HG03045 (cell line): ENCODE data around the gene SMO.

Experiments
- ATAC-seq: cut with Tn5 transposase; IDR thresholded peaks from one replicate; pipeline ENCODE4 v1.9.1; 2021; ENCODE audit warnings: mild to moderate bottlenecking, moderate library complexity; ENCODE audit not compliant: unreplicated experiment

SMO gene

DNA sequence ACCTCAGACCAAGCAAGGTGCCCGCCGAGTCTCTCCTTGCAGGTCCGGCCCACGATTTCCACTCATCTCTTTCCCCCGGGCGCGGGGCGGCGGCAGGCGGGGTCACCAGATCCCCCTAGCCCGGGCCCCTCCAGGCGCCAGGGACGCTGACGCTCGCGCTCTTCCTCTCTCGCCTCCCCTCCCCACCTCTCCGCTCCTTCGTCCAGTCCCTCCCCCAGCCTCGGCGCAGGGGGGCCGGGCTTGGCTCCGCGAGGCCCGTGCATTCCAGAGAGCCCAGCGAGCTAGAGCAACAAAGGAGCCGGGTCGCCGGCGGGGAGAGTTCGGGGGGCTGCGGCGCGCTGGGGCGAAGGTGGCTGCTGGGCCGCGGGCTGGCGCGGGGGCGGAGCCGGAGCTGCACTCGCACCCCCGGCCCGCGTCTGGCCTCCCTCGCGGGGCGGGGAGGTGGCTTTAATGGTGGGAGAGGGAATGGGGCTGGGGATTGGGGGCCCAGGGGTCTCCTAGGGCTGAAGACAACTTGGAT, at the start of gene SMO:
Gene SMO (plus strand): TSS at position 262 of the 520 bp plus-strand sequence. CDS start 519 bp downstream, outside the sequence.
- ATAC-seq: no peak

DNA sequence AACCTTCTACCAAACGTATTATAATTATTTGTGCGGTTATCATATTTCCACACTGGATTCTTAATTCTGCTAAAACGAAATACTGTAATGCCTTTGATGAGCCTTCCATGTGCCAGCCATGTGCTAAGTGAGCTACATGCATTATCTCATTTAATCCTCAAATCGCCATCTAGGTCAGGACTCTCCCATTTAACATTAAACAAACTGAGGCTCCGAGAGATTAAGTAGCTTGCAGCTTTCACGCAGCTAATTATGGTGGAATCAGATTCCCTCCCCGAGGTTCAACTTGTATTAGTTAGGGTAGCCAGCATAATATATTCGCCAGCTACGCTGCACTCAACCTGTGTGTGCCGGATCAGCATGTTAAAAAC, 44.7 kb upstream of the SMO start:
- ATAC-seq: no peak

DNA sequence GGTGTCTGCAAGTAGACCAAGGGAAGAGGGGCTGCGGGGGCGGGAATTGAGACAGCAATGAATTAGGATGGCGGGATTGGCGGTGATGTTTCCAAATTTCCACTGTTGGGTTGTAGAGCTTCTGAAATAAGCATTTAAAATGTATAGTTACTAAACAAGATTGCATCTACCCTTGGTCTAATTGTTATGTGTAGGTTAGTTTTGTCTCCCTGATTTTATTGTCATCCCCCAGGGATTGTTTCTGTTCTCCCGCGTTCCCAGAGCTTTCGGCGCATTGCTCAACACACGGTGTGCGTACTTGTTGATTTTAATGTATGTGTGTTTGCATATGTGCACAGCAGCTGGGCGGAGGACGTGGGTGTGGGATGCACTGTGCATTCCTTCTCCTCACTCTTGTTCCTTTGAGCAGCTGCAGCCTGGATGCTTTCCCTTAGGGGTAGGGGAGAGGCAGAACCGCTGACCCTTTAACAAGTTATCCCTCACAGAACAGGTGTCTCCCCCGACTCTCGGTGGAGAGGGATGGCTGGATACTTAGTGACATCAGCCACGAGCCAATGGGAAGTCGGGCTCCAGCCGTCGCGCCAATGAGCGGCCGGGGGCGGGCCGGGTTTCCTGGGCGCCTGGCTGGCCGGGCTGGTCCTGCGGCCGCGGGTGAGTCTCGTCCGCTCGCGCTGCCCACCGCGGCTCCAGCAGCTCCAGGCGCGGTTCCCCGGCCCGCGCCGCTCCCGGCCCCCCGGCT, 44.2 kb upstream of the SMO start, which contains the start of gene TSPAN33:
Gene TSPAN33 (plus strand): TSS at position 613 of the 739 bp plus-strand sequence. CDS start 274 bp downstream, outside the sequence.
- peak; percentile 83 for ATAC-seq

DNA sequence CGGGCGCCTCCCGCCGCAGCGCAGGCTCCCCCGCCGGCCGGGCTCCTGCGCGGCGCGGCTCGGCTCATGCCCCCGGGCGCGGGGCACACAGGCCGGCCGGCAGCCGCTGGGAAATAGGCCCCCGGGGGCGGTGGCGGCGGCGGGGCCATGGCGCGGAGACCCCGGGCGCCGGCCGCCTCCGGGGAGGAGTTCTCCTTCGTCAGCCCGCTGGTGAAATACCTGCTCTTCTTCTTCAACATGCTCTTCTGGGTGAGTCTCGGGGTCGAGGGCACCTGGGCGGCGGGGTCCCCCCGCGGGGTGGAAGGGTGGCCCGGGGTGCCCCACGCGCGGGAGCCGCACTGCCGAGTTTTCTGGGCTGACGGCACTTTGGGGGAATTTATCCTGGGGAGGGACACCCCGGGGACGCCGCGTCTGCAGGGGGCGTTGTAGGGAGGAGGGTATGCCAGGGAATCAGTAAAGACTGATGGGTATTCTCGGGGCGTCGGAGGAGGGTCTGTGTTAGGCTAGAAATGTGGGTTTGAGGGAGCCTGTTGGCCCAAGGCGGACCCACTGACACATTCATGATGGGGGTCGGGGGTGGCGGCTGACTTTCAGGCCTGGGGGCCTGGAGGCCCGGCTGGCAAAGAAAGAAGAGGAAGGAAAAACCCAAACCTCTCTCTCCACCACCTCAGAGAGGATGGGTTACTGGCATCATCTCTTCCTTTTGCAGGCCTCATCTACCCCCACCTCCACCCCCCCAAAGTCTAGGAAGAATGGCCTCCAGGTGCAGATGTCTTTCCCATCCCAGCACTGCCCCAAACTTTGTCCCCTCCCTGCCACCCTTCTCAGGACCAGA, 43.4 kb upstream of the SMO start:
- peak; percentile 19 for ATAC-seq

DNA sequence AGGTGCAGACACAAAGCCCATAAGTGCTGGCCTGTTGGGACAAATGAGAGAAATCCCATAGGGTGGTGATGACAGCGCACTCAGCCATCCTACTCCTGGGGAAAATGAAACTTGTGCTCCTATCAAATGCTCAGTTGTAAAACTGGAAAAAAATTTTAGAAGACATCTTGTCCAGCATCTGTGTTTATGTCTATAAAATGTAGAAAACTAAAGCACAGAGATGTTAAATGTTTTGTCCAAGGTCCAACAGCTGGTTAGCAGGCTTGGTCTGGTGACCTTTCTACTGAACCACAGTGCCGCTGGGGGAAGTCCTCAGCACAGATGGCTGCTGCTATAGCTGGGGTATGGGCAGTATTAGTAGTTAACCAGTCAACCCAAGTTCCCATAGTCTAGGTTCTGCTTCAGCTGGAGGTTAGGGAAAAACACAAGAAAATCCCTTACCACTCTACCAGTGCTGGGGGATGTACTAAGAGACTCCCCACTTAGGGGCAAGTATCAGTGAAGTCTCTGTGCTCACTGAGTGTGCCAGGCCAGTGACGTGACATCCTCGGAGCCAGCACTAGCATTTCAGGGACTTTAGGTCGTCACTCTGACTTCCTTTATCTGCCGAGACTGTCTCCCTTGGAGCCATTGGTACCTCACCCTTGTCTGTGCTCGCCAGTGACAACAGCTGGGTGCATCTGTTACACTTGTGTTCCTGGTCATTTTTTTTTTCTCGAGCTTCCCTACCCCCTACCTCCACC, 42.0 kb upstream of the SMO start:
- ATAC-seq: peak; percentile 60

DNA sequence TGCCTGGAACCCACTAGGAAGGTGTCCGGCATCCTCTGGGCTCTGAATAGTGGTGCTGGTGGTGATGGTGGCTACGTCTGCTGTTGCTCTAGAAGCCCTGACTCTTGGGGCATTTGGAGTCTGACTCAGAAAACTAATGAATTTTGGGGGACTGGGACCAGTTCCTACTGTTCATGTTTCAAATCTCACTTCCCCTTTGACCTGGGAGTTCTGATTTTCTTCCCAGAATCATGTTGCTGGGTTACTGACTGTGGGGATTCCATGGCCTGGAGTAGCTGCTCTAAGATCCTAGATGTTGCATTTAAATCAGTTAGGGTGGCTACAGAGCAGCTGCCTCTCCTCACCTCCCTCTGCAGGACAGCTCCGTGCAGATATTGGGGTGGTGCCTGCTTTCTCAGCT, 40.7 kb upstream of the SMO start:
- no peak for ATAC-seq

DNA sequence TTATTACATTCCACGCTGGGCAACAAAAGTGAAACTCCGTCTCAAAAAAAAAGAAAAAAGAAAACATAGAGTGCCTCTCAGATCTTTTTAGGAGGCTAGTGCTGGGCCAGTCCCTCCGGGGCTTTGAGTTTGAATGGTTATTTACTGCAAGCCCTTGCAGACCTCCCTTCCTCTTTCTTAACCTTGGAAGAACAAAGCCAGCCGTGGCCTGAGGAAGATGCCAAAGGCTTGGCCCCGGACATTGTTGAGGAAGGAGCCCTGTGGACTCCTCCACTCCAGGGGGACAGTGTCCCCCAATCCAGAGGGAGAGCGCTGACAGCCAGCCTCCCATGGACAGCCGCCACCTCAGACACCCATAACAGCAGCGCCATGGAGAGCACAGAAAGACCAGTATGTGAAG, 38.9 kb upstream of the SMO start:
- ATAC-seq: no peak

DNA sequence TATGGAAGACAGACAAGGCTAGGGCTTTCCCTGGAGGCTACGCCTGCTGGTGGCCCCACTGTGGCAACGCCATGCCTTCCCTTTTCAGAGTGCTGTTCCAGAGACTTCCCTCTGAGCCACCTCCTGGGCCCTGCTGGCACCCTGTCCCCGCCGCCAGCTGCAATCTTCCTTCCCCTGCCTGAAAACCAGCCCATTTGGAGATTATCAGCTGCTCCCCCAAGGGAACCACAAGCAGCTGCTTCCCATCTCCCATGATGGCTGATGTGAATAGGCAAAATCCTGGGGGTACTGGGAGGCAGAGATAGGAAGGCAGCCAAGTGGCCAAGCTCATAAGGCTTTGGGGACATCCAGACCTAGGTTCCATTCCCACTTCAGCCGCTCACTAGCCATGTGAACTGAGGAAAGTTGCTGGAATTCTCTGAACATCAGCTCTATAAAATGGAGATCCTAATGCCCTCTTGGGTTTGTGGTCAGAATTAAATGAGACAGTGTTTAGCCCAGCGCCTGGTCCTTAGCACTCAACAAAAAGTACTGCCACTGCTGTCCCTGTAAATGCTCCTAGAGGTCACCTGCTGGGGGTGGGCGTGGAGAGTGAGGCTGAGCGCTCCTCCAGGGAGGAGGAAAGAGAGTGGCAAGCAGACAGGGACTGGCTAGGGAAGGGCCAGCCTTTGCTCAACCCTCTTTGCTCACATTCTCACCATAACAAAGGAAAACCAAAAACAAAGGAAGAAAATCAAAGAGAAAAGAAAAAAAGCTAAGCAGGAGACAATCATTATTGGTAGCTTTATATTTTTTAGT, 38.0 kb upstream of the SMO start:
- no peak for ATAC-seq

DNA sequence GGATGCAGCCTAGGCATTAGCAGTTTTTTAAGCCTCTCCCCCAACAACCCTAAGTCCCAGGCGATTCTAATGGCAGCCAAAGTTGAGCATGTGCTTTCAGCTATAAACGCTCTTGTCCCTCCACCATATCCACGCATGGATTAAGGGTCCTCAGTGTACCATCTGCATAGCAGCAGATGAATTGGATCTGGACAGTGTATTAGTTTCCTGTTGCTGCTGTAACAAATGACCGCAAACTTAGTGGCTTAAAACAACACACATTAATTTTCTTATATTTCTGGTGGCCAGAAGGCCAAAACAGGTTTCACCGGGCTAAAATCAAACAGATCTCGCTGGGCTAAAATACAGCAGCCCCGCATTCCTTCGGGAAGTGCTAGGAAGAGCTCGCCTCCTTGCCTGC, 30.8 kb upstream of the SMO start:
- ATAC-seq: no peak

DNA sequence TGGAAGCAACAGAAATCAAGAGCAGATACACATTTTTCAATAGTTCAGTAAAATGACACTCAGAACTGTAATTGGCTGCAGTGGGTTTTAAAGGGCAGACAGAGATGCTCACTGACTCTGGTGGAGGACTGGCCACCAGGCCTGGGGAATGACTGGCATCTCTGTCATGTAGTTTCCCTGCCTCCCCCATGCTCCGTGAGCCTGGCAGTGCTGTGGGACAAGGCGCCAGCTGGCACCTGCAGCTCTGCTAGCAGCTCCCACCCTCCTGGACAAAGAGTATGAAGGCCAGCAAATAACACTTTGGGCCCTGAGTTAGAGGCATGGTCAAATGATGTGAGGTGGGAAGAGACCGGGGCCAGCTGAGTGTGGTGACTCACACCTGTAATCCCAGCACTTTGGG, 28.9 kb upstream of the SMO start:
- no peak for ATAC-seq

DNA sequence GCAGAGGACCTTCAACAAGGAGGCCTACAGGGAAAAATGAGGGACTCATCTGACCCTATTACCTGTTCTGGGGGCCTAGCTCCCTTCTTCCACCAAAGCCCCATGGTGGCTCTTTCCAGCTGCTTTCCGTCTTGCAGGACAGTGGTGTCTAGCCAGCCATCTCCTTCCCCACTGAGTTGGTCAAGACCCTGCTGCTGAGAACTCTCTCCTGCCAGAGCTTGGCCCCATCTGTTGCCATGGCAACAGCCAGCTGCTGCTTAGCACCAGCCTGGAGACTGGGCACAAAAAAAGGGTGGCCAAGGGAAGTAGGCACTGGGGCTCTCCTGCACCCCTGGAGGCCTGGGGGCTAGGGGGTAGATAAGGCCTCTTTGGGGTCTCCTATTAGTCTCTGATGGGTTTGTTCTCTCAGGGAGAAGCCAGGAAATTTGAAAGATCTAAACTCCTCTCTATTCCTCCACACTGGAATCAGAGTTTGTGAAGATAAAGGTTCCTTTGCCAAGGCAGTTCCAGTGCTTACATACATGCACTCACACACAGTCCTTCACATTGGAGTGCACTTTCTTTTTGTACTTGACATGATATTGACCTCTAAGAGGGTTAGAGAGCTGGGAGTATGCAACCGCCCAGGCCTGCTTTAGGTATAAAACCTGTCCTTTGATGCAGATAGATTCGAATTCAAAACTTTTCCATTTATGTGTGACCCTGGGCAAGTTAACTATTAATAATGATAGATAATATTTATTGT, 28.1 kb upstream of the SMO start:
- no peak for ATAC-seq

DNA sequence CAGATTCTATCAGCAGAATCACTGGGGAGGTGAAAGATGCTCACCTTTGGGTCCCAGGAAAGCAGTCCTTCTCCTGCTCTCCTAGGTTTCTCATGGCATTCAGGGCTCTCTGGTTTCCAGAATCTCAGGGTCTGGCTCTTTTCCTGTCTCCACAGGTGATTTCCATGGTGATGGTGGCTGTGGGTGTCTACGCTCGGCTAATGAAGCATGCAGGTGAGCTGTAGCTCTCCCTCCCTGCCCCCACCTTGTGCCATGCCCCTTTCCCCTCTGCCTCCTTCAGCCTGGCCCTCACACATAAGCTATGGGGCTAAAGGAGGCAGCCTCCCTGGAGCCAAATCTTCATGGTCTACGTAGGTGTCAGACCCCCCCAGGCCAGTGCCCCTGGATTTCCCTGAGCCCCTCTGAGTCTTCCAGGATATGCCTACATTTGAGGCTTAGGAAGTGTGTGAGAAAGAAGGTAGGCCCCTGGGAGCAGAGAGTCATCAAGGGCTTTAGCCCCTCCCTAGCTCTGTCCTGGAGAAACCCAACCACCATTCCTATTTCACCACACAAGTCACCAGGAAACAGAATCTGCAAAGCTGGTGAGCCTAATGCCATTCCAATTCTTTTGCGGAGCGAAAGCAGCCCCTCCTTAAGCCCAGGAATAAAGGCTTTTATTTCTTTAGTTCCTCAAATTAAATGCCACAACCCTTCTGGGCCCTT, 26.8 kb upstream of the SMO start:
- ATAC-seq: no peak

DNA sequence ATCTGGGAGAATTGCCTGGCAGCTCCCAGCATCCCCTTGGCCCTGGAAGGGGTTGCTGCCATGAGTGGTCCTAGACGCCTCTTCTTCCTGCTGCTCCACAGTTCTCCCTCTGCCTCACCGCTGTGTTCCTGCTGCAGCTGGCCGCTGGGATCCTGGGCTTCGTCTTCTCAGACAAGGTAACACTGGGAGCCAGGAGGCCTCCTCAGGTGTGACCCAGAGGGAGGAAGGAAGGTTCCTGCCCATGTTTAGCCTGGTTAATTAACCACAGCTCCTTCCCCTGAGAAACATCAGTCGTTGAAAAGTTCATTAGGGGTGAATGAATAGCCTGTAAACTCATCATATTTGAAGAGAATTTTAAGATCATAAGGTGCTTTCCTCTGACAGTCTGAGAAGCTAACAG, 25.7 kb upstream of the SMO start:
- ATAC-seq: no peak

DNA sequence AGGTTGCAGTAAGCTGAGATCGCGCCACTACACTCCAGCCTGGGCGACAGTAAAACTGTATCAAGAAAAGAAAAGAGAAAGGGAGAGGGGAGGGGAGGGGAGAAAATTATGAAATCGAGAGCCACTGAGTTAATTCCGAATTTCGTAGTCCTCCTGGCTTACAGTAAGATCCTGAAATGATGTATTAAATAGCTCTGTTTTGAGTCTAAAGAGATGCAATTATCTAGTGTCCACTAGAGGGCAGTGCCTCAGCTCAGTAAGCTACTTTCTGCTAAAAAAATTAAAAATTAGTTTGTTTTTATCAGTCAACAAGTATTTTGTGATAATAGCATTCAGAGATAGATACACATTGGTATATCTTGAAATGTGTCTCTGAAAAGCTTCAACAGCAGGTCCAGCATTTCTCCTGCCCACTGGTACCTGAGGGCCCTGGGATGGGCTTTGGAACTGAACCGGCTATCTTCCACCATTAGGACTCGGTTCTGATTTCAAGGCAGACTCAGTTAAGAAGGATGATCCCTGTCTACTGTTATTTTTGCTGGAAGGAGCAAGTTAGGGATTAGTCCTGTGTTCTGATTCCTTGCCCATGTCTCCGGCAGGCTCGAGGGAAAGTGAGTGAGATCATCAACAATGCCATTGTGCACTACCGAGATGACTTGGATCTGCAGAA, 24.4 kb upstream of the SMO start:
- ATAC-seq: no peak

DNA sequence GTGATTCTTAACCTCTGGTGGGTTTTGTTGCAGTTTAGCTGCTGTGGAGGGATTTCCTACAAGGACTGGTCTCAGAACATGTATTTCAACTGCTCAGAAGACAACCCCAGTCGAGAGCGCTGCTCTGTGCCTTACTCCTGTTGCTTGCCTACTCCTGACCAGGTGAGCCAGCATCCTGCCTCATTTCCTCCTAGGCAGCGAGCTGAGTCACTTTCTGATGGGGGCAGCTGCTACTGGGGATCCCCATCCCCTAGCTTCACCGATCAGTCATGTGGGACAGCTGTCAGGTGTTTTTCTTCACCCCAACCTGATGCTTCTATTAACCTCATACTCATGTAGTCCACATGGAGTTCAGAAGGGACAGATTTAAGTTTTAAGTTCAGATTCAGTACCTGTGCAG, 21.7 kb upstream of the SMO start:
- ATAC-seq: no peak

DNA sequence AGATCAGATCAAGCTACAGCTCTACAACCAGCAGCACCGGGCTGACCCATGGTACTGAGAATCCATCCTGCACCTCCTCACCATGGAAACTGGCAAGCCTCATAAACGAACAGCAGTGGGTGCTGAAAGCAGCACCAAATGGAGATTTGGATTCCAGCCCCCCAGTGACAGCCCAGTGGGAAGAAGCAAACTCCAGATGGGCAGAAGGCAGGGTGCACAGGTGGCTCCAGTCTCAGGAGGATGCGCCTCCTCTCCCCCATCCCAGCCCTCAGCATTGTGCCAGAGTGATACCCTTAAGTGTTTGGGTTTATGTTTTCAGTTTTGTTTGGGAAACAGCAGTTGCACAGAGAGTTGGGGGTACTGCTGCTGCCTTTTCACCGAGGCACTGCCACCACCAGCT, 20.6 kb upstream of the SMO start:
- ATAC-seq: no peak

DNA sequence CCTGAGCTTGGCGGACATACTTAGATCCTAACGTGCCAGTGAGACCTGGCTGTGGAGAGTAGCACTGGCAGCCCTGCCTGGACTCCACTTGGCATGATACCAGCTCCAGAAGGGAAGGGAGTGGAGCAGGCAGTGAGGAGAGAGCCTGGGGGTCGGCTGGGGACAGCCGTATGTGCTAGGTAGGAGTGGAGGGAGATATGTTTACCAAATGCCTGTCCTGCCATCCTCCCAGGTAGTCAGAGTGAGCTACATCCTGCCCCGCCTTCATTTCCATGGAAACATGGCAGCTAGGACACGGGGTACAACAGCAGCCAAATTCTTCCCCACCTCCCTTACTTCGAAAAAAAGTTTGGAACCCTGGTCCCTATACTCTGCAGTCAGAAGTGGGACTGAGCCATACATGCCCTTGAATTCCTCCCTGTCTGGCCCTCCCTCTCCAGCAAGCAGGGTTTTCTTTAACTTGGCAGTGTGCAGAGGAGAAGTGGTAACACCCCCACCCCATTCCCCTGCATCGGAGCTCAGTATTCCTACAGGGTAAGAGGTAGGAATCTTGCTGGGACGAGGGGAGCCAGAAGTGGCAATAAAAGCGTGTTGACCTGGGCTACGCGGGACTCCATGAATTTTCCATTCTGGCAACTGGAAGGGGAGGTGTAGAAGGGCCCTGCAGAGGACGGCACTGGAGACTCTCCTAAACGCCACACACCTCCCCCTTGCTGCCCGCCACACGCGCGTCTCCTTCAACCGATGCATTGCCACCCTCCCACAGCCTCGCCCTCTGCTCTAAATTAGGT, 20.0 kb upstream of the SMO start:
- no peak for ATAC-seq

DNA sequence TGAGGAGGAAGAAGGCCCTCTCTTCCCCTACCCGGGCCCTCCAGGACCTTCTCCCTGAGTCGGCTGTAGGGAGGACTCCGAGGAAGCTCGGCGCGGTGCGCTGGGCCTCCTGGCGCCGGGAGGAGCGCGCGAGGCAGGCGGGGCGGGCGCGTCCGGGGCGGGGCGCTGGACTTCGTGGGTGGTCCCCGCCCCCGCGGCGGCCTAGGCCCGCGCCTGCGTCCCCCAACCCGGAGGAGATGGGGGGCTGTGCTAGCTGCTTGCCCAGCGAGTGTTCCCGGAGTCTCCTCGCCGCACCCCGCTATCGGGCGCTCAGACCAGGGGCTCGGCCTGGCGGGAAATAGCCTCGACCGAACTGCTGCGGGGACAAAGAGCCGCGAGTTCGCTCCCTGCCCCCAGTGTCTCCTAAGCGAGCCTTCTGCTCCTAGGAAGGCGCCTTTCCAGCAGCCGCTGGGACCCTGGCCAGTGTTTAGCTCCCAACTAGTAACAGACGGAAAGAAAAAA, 19.2 kb upstream of the SMO start:
- peak; percentile 42 for ATAC-seq
